HepG2 (cell line): ENCODE measurements around the gene CBLN3. TPM values are rescaled to one million over a fixed set of nuclear protein-coding genes. Genes with fewer than 3 reads are reported as not detected.

ENCODE experiments used
- ARNTL ChIP-seq: sonication (generic); formaldehyde crosslinking; IDR thresholded peaks from 2 replicates; pipeline ENCODE4 v1.4.0; 2020; ENCODE audit warnings: mild to moderate bottlenecking, missing genetic modification reagents
- ATM ChIP-seq: fragments of 450-650 bp; IDR thresholded peaks from 2 replicates; pipeline ENCODE4 v1.7.1; 2017; ENCODE audit warnings: mild to moderate bottlenecking, borderline replicate concordance
- CBFB ChIP-seq: sonication (generic); formaldehyde crosslinking; IDR thresholded peaks from 2 replicates; pipeline ENCODE4 v1.4.0; 2020; ENCODE audit warnings: missing genetic modification reagents
- HOXD1 ChIP-seq: sonication (generic); formaldehyde crosslinking; IDR thresholded peaks from 2 replicates; pipeline ENCODE4 v1.5.0; 2020; ENCODE audit warnings: missing genetic modification reagents
- IRF2 ChIP-seq: IDR thresholded peaks from 2 replicates; pipeline ENCODE4 v1.6.1; 2018; ENCODE audit warnings: missing genetic modification reagents, missing compliant biosample characterization
- RELA ChIP-seq: sonication (generic); formaldehyde crosslinking; IDR thresholded peaks from 2 replicates; pipeline ENCODE4 v1.4.0; 2020; ENCODE audit warnings: missing genetic modification reagents
- SIX4 ChIP-seq: sonication (generic); formaldehyde crosslinking; IDR thresholded peaks from 2 replicates; pipeline ENCODE4 v1.4.0; 2020; ENCODE audit warnings: missing genetic modification reagents
- SUZ12 ChIP-seq: fragments of 150-350 bp; IDR thresholded peaks from 2 replicates; pipeline ENCODE4 v1.6.1; 2014; ENCODE audit warnings: low read depth, low read length
- THRA ChIP-seq: sonication (generic); formaldehyde crosslinking; IDR thresholded peaks from 2 replicates; pipeline ENCODE4 v1.4.0; 2020; ENCODE audit warnings: missing genetic modification reagents, borderline replicate concordance
- TOPORS ChIP-seq: sonication (generic); formaldehyde crosslinking; IDR thresholded peaks from 2 replicates; pipeline ENCODE4 v1.8.0; 2023; ENCODE audit warnings: mild to moderate bottlenecking, missing genetic modification reagents
- ZBTB20 ChIP-seq: sonication (generic); formaldehyde crosslinking; IDR thresholded peaks from 2 replicates; pipeline ENCODE4 v1.8.1; 2023; ENCODE audit warnings: missing genetic modification reagents, low read depth, mild to moderate bottlenecking, borderline replicate concordance
- ZBTB39 ChIP-seq: sonication (generic); formaldehyde crosslinking; IDR thresholded peaks from 2 replicates; pipeline ENCODE4 v1.5.0; 2020; ENCODE audit warnings: missing genetic modification reagents
- ZFP1 ChIP-seq: IDR thresholded peaks from 2 replicates; pipeline ENCODE4 v1.6.1; 2016
- ZNF205 ChIP-seq: IDR thresholded peaks from 2 replicates; pipeline ENCODE4 v1.6.1; 2018; ENCODE audit warnings: missing biosample characterization, missing genetic modification reagents
- ZNF329 ChIP-seq: sonication (generic); formaldehyde crosslinking; IDR thresholded peaks from 2 replicates; pipeline ENCODE4 v1.9.0; 2021; ENCODE audit warnings: low read depth, mild to moderate bottlenecking, missing genetic modification reagents
- ZNF567 ChIP-seq: sonication (generic); formaldehyde crosslinking; IDR thresholded peaks from 2 replicates; pipeline ENCODE4 v1.8.1; 2023; ENCODE audit warnings: mild to moderate bottlenecking, missing genetic modification reagents, borderline replicate concordance
- ZNF597 ChIP-seq: sonication (generic); formaldehyde crosslinking; IDR thresholded peaks from 2 replicates; pipeline ENCODE4 v1.5.0; 2020; ENCODE audit warnings: missing genetic modification reagents
- ZNF652 ChIP-seq: IDR thresholded peaks from 2 replicates; pipeline ENCODE4 v1.6.1; 2016; ENCODE audit warnings: low read depth, borderline replicate concordance
- ZNF710 ChIP-seq: sonication (generic); formaldehyde crosslinking; IDR thresholded peaks from 2 replicates; pipeline ENCODE4 v1.5.0; 2020; ENCODE audit warnings: mild to moderate bottlenecking, missing genetic modification reagents, borderline replicate concordance
- ZNF790 ChIP-seq: sonication (generic); formaldehyde crosslinking; IDR thresholded peaks from 2 replicates; pipeline ENCODE4 v1.8.0; 2022; ENCODE audit warnings: missing genetic modification reagents, mild to moderate bottlenecking, borderline replicate concordance
- ZSCAN12 ChIP-seq: sonication (generic); formaldehyde crosslinking; IDR thresholded peaks from 2 replicates; pipeline ENCODE4 v1.9.0; 2021; ENCODE audit warnings: mild to moderate bottlenecking, missing genetic modification reagents
- ZUFSP ChIP-seq: sonication (generic); formaldehyde crosslinking; IDR thresholded peaks from 2 replicates; pipeline ENCODE4 v1.9.0; 2021; ENCODE audit warnings: missing genetic modification reagents, mild to moderate bottlenecking, borderline replicate concordance
- polyA plus RNA-seq, 8 experiments: library from polyadenylated mRNA; depleted of rRNA in 3 of 8; stranded (reverse) in 7 of 8; unstranded in 1 of 8; fragments of >200 nt; fragmentation: Illumina TruSeq in 4 of 8; extraction: Trizol in 4 of 8; gene quantifications; 2 replicates each; pipeline versions ENCODE4 v1.2.1 to v1.2.3, GENCODE V29; 2011 to 2016; ENCODE audit warnings: low read depth in 4 of 8, missing spikeins in 1 of 8, mixed read lengths in 1 of 8; ENCODE audit not compliant: insufficient read depth in 1 of 8
- total RNA-seq, 5 experiments: library from RNA; depleted of rRNA; stranded (reverse); fragments of >200 nt; fragmentation: Illumina TruSeq; extraction: Trizol; gene quantifications; 2 replicates each; pipeline ENCODE4 v1.2.3, GENCODE V29; 2016; ENCODE audit warnings: low read depth in 1 of 5

CBLN3 gene
- total and polyA plus RNA-seq, 2 of the 13 experiments (the other 11 are each of a cell fraction or from before 2014, with no cell fraction given), result 0.66 to 0.98 TPM

- TF ChIP-seq RELA (peak; percentile 50; the same call in 1 of the 2 replicates), ZNF597 (CRISPR knock-in tag) (no peak), ZNF710 (CRISPR knock-in tag) (no peak; the same call in 1 of the 2 replicates), ZBTB39 (CRISPR knock-in tag) (no peak; the same call in 1 of the 2 replicates), ZUFSP (CRISPR knock-in tag) (no peak), SUZ12 (no peak), ATM (no peak), CBFB (CRISPR knock-in tag) (peak; percentile 86), ZNF329 (CRISPR knock-in tag) (no peak), IRF2 (CRISPR knock-in tag) (peak; percentile 94), ZNF790 (no peak), ZNF567 (CRISPR knock-in tag) (peak; percentile 67; the same call in 1 of the 2 replicates), ZBTB20 (CRISPR knock-in tag) (peak; percentile 82), ZFP1 (CRISPR knock-in tag) (no peak), SIX4 (CRISPR knock-in tag) (no peak), ZNF652 (CRISPR knock-in tag) (0 out of 2 replicates have a peak, but pooled peaks have one; percentile 23), ZSCAN12 (CRISPR knock-in tag) (no peak), ARNTL (CRISPR knock-in tag) (peak; percentile 28; the same call in 1 of the 2 replicates), HOXD1 (CRISPR knock-in tag) (no peak), ZNF205 (CRISPR knock-in tag) (peak; percentile 79), THRA (CRISPR knock-in tag) (peak; percentile 72), TOPORS (no peak)
Observed at GRCh38 chr14:24431569-24432258, 2.2 kb upstream of the CBLN3 start (continued).
